ENCODE data around the gene SEC14L6. TPM values are rescaled to one million over a fixed set of nuclear protein-coding genes. Genes with fewer than 3 reads are reported as not detected.

The SEC14L6 gene
- total RNA-seq, 1 donor from 2014 or later, result 0.16 TPM

DNA sequence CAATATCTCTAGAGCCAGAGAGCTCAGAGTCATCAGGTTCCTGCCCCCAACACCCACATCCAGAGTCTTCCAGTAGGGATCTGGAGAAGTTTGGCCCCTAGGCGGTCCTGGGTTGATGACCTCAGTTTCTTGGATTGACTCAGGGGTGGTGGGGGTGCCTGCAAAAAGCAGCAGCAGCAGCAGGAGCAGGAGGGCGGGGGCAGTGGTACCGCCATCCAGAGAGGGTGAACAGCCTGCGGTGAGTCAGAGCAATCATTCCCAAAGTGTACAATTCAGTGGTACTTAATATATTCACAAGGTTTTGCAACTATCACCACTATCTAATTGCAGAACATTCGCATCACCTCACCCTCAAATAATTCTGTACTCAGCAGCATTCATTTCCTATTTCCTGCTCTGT is 64.8 kb downstream of the SEC14L6 start:
- Mint-ChIP-seq H3K4me3 (ENCODE audit: unreplicated experiment) (no peak overlapping the region), H3K4me1 (ENCODE audit: low read depth, unreplicated experiment) (peaks cover 2% of the 10 kb centered on the region), H3K27ac (ENCODE audit: unreplicated experiment) (no peak overlapping the region), H3K27me3 (ENCODE audit: low read depth, unreplicated experiment) (peaks cover 16% of the 10 kb centered on the region), H3K9me3 (ENCODE audit: unreplicated experiment) (no peaks in the 10 kb centered on the region), H3K36me3 (ENCODE audit: low read depth, unreplicated experiment) (no peaks in the 10 kb centered on the region)
- no peak overlapping the region for H3K4me3 ChIP-seq (ENCODE audit: insufficient read depth, low read depth, low read length)
- DNase-seq (ENCODE audit: low read depth) (peak; percentile 47), FAIRE-seq (no peak)
- no peak overlapping the region for H3K27ac ChIP-seq (ENCODE audit: low read depth, low read length)
- H3K9me3 ChIP-seq (ENCODE audit: insufficient read depth, low read depth, low read length), result no peaks in the 10 kb centered on the region
- H3K4me1 ChIP-seq (ENCODE audit: insufficient read depth, low read length), result no peaks in the 10 kb centered on the region
- no peak overlapping the region for H3K4me2 ChIP-seq (ENCODE audit: low read length)
- no peak overlapping the region for H2AFZ ChIP-seq (ENCODE audit: low read depth, low read length)
- no peaks in the 10 kb centered on the region for H4K20me1 ChIP-seq (ENCODE audit: insufficient read depth, low read length)
- H3K79me2 ChIP-seq (ENCODE audit: insufficient read depth, low read length), result no peaks in the 10 kb centered on the region
- TF ChIP-seq EZH2 (IDR thresholded peaks at IDR 0.05; ENCODE audit: insufficient read depth, low read length), result no peak
- TF ChIP-seq, protein P1, sequence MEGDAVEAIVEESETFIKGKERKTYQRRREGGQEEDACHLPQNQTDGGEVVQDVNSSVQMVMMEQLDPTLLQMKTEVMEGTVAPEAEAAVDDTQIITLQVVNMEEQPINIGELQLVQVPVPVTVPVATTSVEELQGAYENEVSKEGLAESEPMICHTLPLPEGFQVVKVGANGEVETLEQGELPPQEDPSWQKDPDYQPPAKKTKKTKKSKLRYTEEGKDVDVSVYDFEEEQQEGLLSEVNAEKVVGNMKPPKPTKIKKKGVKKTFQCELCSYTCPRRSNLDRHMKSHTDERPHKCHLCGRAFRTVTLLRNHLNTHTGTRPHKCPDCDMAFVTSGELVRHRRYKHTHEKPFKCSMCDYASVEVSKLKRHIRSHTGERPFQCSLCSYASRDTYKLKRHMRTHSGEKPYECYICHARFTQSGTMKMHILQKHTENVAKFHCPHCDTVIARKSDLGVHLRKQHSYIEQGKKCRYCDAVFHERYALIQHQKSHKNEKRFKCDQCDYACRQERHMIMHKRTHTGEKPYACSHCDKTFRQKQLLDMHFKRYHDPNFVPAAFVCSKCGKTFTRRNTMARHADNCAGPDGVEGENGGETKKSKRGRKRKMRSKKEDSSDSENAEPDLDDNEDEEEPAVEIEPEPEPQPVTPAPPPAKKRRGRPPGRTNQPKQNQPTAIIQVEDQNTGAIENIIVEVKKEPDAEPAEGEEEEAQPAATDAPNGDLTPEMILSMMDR (IDR thresholded peaks at IDR 0.05; ENCODE audit: insufficient read depth, low read depth, low read length), result no peak
- no peaks in the 10 kb centered on the region for H3K36me3 ChIP-seq (ENCODE audit: insufficient read depth, low read length)
- peaks cover 4% of the 10 kb centered on the region for H3K27me3 ChIP-seq (ENCODE audit: insufficient read depth, low read length)
- no peak overlapping the region for H3K9ac ChIP-seq (ENCODE audit: low read length)

DNA sequence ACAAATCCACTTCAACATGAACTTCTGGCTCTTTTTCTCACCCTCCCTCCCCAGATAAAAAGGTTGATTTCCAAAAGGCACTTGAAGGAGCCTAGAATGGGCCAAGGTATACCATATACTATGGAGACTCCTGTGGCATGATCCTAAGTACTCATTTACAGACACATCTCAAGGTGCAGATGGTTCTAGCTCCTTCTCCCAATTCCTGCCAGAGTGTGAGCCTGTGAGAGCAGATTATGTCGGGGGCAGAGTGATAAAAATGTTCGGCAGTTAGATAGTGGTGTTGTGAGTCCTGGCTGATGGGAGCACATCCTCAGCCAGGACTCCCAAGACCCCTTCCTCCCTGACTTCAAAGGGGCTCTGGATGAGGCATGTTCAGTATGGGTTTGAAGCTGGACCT is 66.6 kb downstream of the SEC14L6 start:
- no peaks in the 10 kb centered on the region for H3K36me3 Mint-ChIP-seq (ENCODE audit: low read depth, unreplicated experiment)
- no peak for DNase-seq (ENCODE audit: low read depth)
- peaks cover 2% of the 10 kb centered on the region for H3K4me1 Mint-ChIP-seq (ENCODE audit: low read depth, unreplicated experiment)

More for the DNA sequence above, 66.6 kb downstream of the SEC14L6 start:
- no peak overlapping the region for H3K4me3 ChIP-seq (ENCODE audit: insufficient read depth, low read depth, low read length)
- H3K27ac Mint-ChIP-seq (ENCODE audit: unreplicated experiment), result no peak overlapping the region
- no peak overlapping the region for H3K4me2 ChIP-seq (ENCODE audit: low read length)
- H3K27me3 ChIP-seq (ENCODE audit: insufficient read depth, low read length), result peaks cover 7% of the 10 kb centered on the region
- no peaks in the 10 kb centered on the region for H3K4me1 ChIP-seq (ENCODE audit: insufficient read depth, low read length)
- no peaks in the 10 kb centered on the region for H3K9me3 Mint-ChIP-seq (ENCODE audit: unreplicated experiment)
- no peak overlapping the region for H3K27ac ChIP-seq (ENCODE audit: low read depth, low read length)
- H3K9me3 ChIP-seq (ENCODE audit: insufficient read depth, low read depth, low read length), result no peaks in the 10 kb centered on the region
- H2AFZ ChIP-seq (ENCODE audit: low read depth, low read length), result no peak overlapping the region
- no peaks in the 10 kb centered on the region for H3K79me2 ChIP-seq (ENCODE audit: insufficient read depth, low read length)
- H3K27me3 Mint-ChIP-seq (ENCODE audit: low read depth, unreplicated experiment), result peaks cover 21% of the 10 kb centered on the region
- H3K36me3 ChIP-seq (ENCODE audit: insufficient read depth, low read length), result no peaks in the 10 kb centered on the region
- FAIRE-seq, result no peak
- no peaks in the 10 kb centered on the region for H4K20me1 ChIP-seq (ENCODE audit: insufficient read depth, low read length)
- no peak for TF ChIP-seq EZH2 (IDR thresholded peaks at IDR 0.05; ENCODE audit: insufficient read depth, low read length)
- TF ChIP-seq, protein P1 (IDR thresholded peaks at IDR 0.05; ENCODE audit: insufficient read depth, low read depth, low read length), result no peak
- H3K9ac ChIP-seq (ENCODE audit: low read length), result no peak overlapping the region
- H3K4me3 Mint-ChIP-seq (ENCODE audit: unreplicated experiment), result no peak overlapping the region
